OCI-LY1 (cell line): ENCODE measurements around the gene STK32B.

Experiments used
- H2AFZ ChIP-seq: fragments of 200-600 bp; sonication (generic), shearing (Covaris generic); 2 replicates; pipeline ENCODE4 v1.6.0; 2014; ENCODE audit warnings: antibody characterized with exemption, mild to moderate bottlenecking, low read length
- H3F3A ChIP-seq: fragments of 200-600 bp; sonication (generic), shearing (Covaris generic); 2 replicates; pipeline ENCODE4 v1.6.0; 2014; ENCODE audit warnings: mild to moderate bottlenecking, antibody characterized with exemption, low read length, moderate library complexity; ENCODE audit not compliant: insufficient read depth
- H3K27ac ChIP-seq: fragments of 200-600 bp; sonication (generic); 2 replicates; pipeline ENCODE4 v1.5.1; 2014; ENCODE audit warnings: low read length, mixed run types, mild to moderate bottlenecking, low read depth; ENCODE audit not compliant: poor library complexity, severe bottlenecking
- H3K27me3 ChIP-seq: fragments of 200-600 bp; sonication (generic); 2 replicates; pipeline ENCODE4 v1.6.0; 2014; ENCODE audit warnings: antibody characterized with exemption, mild to moderate bottlenecking, low read length, moderate library complexity; ENCODE audit not compliant: insufficient read depth
- H3K36me3 ChIP-seq: fragments of 200-600 bp; sonication (generic); 2 replicates; pipeline ENCODE4 v1.6.1; 2014; ENCODE audit warnings: mild to moderate bottlenecking, antibody characterized with exemption, low read length, moderate library complexity, mixed read lengths; ENCODE audit not compliant: insufficient read depth
- H3K4me1 ChIP-seq: fragments of 200-600 bp; sonication (generic); 2 replicates; pipeline ENCODE4 v1.5.1; 2014; ENCODE audit warnings: mild to moderate bottlenecking, low read length, moderate library complexity; ENCODE audit not compliant: insufficient read depth, severe bottlenecking
- H3K4me2 ChIP-seq: fragments of 200-600 bp; sonication (generic), shearing (Covaris generic); 2 replicates; pipeline ENCODE4 v1.6.1; 2014; ENCODE audit warnings: low read length
- H3K4me3 ChIP-seq: fragments of 200-600 bp; sonication (generic); 2 replicates; pipeline ENCODE4 v1.5.1; 2014; ENCODE audit warnings: low read length, low read depth, mild to moderate bottlenecking, mixed read lengths; ENCODE audit not compliant: poor library complexity, severe bottlenecking
- H3K79me2 ChIP-seq: fragments of 200-600 bp; shearing (Covaris generic); 2 replicates; pipeline ENCODE4 v1.6.1; 2016; ENCODE audit warnings: mixed run types, low read length, mixed read lengths; ENCODE audit not compliant: insufficient read depth
- H3K9ac ChIP-seq: fragments of 200-600 bp; sonication (generic), shearing (Covaris generic); 2 replicates; pipeline ENCODE4 v1.6.1; 2014; ENCODE audit warnings: mild to moderate bottlenecking, low read length, mixed read lengths
- H3K9me2 ChIP-seq: fragments of 200-600 bp; sonication (generic), shearing (Covaris generic); 2 replicates; pipeline ENCODE4 v1.6.1; 2014; ENCODE audit warnings: low read depth, mild to moderate bottlenecking, low read length, mixed read lengths
- H3K9me3 ChIP-seq: fragments of 200-600 bp; shearing (Covaris generic); 2 replicates; pipeline ENCODE4 v1.6.1; 2014; ENCODE audit warnings: low read length, mixed read lengths
- H4K20me1 ChIP-seq: fragments of 200-600 bp; sonication (generic), shearing (Covaris generic); 2 replicates; pipeline ENCODE4 v1.6.0; 2016; ENCODE audit warnings: mild to moderate bottlenecking, low read length; ENCODE audit not compliant: insufficient read depth
- EZH2 ChIP-seq: fragments of 200-600 bp; sonication (generic), shearing (Covaris generic); IDR thresholded peaks from 2 replicates; pipeline ENCODE4 v1.8.0; 2017; ENCODE audit warnings: borderline replicate concordance, mixed run types, mild to moderate bottlenecking, antibody characterized with exemption, low read length, moderate library complexity, mixed read lengths
- TF ChIP-seq, protein P1 (sequence below): fragments of 200-600 bp; sonication (generic), shearing (Covaris generic); IDR thresholded peaks from 2 replicates; pipeline ENCODE4 v1.5.1; 2017; ENCODE audit warnings: mild to moderate bottlenecking, antibody characterized with exemption, low read length, moderate library complexity, mixed read lengths

The STK32B gene

GRCh38 chr4:5027346-5027745, 23.9 kb upstream of the STK32B start:
- no peaks in the 10 kb centered on the region for H3K4me1 ChIP-seq
- no peak overlapping the region for H3K4me3 ChIP-seq
- no peak overlapping the region for H3K27ac ChIP-seq
- H3K9me2 ChIP-seq = no peaks in the 10 kb centered on the region
- no peaks in the 10 kb centered on the region for H3K9me3 ChIP-seq
- H3K36me3 ChIP-seq = no peaks in the 10 kb centered on the region
- H3K27me3 ChIP-seq = no peaks in the 10 kb centered on the region; the same call in 1 of the 2 replicates
- no peaks in the 10 kb centered on the region for H4K20me1 ChIP-seq
- no peaks in the 10 kb centered on the region for H3F3A ChIP-seq
- H2AFZ ChIP-seq = no peak overlapping the region
- TF ChIP-seq, protein P1, sequence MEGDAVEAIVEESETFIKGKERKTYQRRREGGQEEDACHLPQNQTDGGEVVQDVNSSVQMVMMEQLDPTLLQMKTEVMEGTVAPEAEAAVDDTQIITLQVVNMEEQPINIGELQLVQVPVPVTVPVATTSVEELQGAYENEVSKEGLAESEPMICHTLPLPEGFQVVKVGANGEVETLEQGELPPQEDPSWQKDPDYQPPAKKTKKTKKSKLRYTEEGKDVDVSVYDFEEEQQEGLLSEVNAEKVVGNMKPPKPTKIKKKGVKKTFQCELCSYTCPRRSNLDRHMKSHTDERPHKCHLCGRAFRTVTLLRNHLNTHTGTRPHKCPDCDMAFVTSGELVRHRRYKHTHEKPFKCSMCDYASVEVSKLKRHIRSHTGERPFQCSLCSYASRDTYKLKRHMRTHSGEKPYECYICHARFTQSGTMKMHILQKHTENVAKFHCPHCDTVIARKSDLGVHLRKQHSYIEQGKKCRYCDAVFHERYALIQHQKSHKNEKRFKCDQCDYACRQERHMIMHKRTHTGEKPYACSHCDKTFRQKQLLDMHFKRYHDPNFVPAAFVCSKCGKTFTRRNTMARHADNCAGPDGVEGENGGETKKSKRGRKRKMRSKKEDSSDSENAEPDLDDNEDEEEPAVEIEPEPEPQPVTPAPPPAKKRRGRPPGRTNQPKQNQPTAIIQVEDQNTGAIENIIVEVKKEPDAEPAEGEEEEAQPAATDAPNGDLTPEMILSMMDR = no peak
- TF ChIP-seq EZH2 = no peak
- no peaks in the 10 kb centered on the region for H3K79me2 ChIP-seq
- no peak overlapping the region for H3K9ac ChIP-seq
- no peak overlapping the region for H3K4me2 ChIP-seq

GRCh38 chr4:5028480-5028879, 22.8 kb upstream of the STK32B start:
- H3K4me3 ChIP-seq = no peak overlapping the region
- H3K27ac ChIP-seq = no peak overlapping the region
- H3K9ac ChIP-seq = no peak overlapping the region
- H3K27me3 ChIP-seq = no peaks in the 10 kb centered on the region; the same call in 1 of the 2 replicates
- H3K4me1 ChIP-seq = peaks cover 9% of the 10 kb centered on the region
- TF ChIP-seq, protein P1 = no peak
- no peak for TF ChIP-seq EZH2
- no peaks in the 10 kb centered on the region for H3K9me2 ChIP-seq
- no peaks in the 10 kb centered on the region for H3K9me3 ChIP-seq
- H4K20me1 ChIP-seq = no peaks in the 10 kb centered on the region
- H3F3A ChIP-seq = no peaks in the 10 kb centered on the region
- no peak overlapping the region for H3K4me2 ChIP-seq
- no peaks in the 10 kb centered on the region for H3K36me3 ChIP-seq
- no peaks in the 10 kb centered on the region for H3K79me2 ChIP-seq
- H2AFZ ChIP-seq = no peak overlapping the region

- Histone ChIP-seq H3K36me3 (no peaks in the 10 kb centered on the region), H2AFZ (no peak overlapping the region)
- TF ChIP-seq EZH2 = no peak
- TF ChIP-seq, protein P1 = no peak
Observed at GRCh38 chr4:5029447-5029846, 21.8 kb upstream of the STK32B start.

More at GRCh38 chr4:5029447-5029846, 21.8 kb upstream of the STK32B start:
- no peaks in the 10 kb centered on the region for H4K20me1 ChIP-seq
- H3K27ac ChIP-seq = no peak overlapping the region
- no peaks in the 10 kb centered on the region; the same call in 1 of the 2 replicates for H3K27me3 ChIP-seq
- H3K9me3 ChIP-seq = no peaks in the 10 kb centered on the region
- no peak overlapping the region for H3K4me2 ChIP-seq
- H3K4me1 ChIP-seq = peaks cover 18% of the 10 kb centered on the region
- no peak overlapping the region for H3K4me3 ChIP-seq
- H3F3A ChIP-seq = no peaks in the 10 kb centered on the region
- no peaks in the 10 kb centered on the region for H3K79me2 ChIP-seq
- no peaks in the 10 kb centered on the region for H3K9me2 ChIP-seq
- H3K9ac ChIP-seq = no peak overlapping the region
